K562 (cell line): ENCODE data around the gene GAB2. TPM values are rescaled to one million over a fixed set of nuclear protein-coding genes. Genes with fewer than 3 reads are reported as not detected.

Source experiments
- ATF3 ChIP-seq, 2 experiments: fragments of 450-650 bp in 1 of 2; sonication (generic) in 1 of 2; formaldehyde crosslinking in 1 of 2; IDR thresholded peaks in 1 of 2; conservative IDR thresholded peaks in 1 of 2; 2 replicates each; pipeline versions ENCODE4 v1.6.1 to v1.8.1; 2016 to 2023; ENCODE audit warnings: mild to moderate bottlenecking in 2 of 2, moderate library complexity in 2 of 2, inconsistent platforms in 1 of 2, missing genetic modification reagents in 1 of 2
- CEBPG ChIP-seq, 3 experiments: fragments of 200-800 bp in 1 of 3; sonication (Bioruptor generic) in 1 of 3; sonication (generic) in 1 of 3; formaldehyde crosslinking in 1 of 3; IDR thresholded peaks in 2 of 3; conservative IDR thresholded peaks in 1 of 3; 2 replicates each; pipeline versions ENCODE4 v1.6.1 to v1.8.0; 2016 to 2022; ENCODE audit warnings: missing compliant biosample characterization in 2 of 3, missing genetic modification characterization in 2 of 3, mild to moderate bottlenecking in 1 of 3, missing genetic modification reagents in 1 of 3
- GTF3C2 ChIP-seq: IDR thresholded peaks from 3 replicates; pipeline ENCODE4 v1.6.1; 2011; ENCODE audit warnings: borderline replicate concordance, mild to moderate bottlenecking, moderate library complexity; ENCODE audit not compliant: insufficient read length; ENCODE audit errors: extremely low read depth
- HMG20B ChIP-seq: fragments of 250-450 bp; sonication (Bioruptor Pico); IDR thresholded peaks from 2 replicates; pipeline ENCODE4 v1.5.0; 2021; ENCODE audit warnings: mild to moderate bottlenecking
- KAT8 ChIP-seq: fragments of 450-650 bp; IDR thresholded peaks from 2 replicates; pipeline ENCODE4 v1.6.1; 2016; ENCODE audit warnings: low read depth, mild to moderate bottlenecking
- MAFG ChIP-seq: fragments of 450-650 bp; conservative IDR thresholded peaks from 2 replicates; pipeline ENCODE4 v1.6.1; 2016; ENCODE audit warnings: missing genetic modification characterization, missing compliant biosample characterization
- NBN ChIP-seq: fragments of 450-650 bp; IDR thresholded peaks from 2 replicates; pipeline ENCODE4 v1.6.1; 2016; ENCODE audit warnings: low read depth, mild to moderate bottlenecking
- NFRKB ChIP-seq: fragments of 450-650 bp; IDR thresholded peaks from 2 replicates; pipeline ENCODE4 v1.6.1; 2016; ENCODE audit warnings: low read depth
- PHB ChIP-seq: fragments of 250-450 bp; sonication (Bioruptor Pico); IDR thresholded peaks from 2 replicates; pipeline ENCODE4 v1.5.0; 2021
- POLR2AphosphoS2 ChIP-seq: IDR thresholded peaks from 2 replicates; pipeline ENCODE4 v1.6.1; 2012; ENCODE audit warnings: low read length, improper control_type of control experiment
- POLR3G ChIP-seq: IDR thresholded peaks from 2 replicates; pipeline ENCODE4 v1.6.1; 2011; ENCODE audit not compliant: insufficient read length, insufficient replicate concordance; ENCODE audit errors: extremely low read depth
- STAT5B ChIP-seq: fragments of 250-450 bp; sonication (Bioruptor Pico); IDR thresholded peaks from 2 replicates; pipeline ENCODE4 v1.8.0; 2021; ENCODE audit warnings: mild to moderate bottlenecking, inconsistent platforms
- TCF3 ChIP-seq: sonication (generic); formaldehyde crosslinking; IDR thresholded peaks from 2 replicates; pipeline ENCODE4 v1.4.0; 2020; ENCODE audit warnings: mild to moderate bottlenecking, missing genetic modification reagents
- ZBTB12 ChIP-seq: fragments of 250-450 bp; sonication (Bioruptor Pico); IDR thresholded peaks from 2 replicates; pipeline ENCODE4 v1.4.0; 2020
- ZNF407 ChIP-seq: fragments of 450-650 bp; IDR thresholded peaks from 2 replicates; pipeline ENCODE4 v1.6.1; 2016; ENCODE audit warnings: low read depth
- polyA plus RNA-seq, 8 experiments: library from polyadenylated mRNA; depleted of rRNA in 4 of 8; stranded (reverse) in 5 of 8; unstranded in 3 of 8; fragments of >200 nt; fragmentation: Nextera tagmentation in 2 of 8; fragmentation: Illumina TruSeq in 1 of 8; extraction: Ambion mirVana in 2 of 8; extraction: Trizol in 1 of 8; gene quantifications; 2 replicates each; pipeline versions ENCODE4 v1.2.1 to v1.2.3, GENCODE V29; 2011 to 2014; ENCODE audit warnings: inconsistent platforms in 1 of 8, missing spikeins in 1 of 8
- total RNA-seq, 7 experiments: library from RNA; depleted of rRNA in 6 of 7; stranded (reverse); fragments of >200 nt in 6 of 7; fragmentation: Illumina TruSeq in 2 of 7; extraction: Trizol in 2 of 7; gene quantifications; 2 replicates each; pipeline versions ENCODE4 v1.2.1 to v1.2.3, GENCODE V29; 2011 to 2021; ENCODE audit warnings: low replicate concordance in 1 of 7

Gene GAB2
- total and polyA plus RNA-seq, 9 of the 15 experiments (the other 6 are each of a cell fraction or from before 2014, with no cell fraction given), result 2.3 to 35.2 (median 16.1) TPM

GRCh38 chr11:78339483-78339882 lies 78.1 kb downstream of the GAB2 start (continued):
- no peak for TF ChIP-seq ATF3 (IDR thresholded peaks at IDR 0.05)
- TF ChIP-seq ATF3 (CRISPR knock-in tag; conservative IDR thresholded peaks at IDR 0.05), result no peak
- peak; percentile 41 for TF ChIP-seq TCF3 (CRISPR knock-in tag)
- TF ChIP-seq HMG20B, result no peak
- TF ChIP-seq STAT5B (CRISPR knock-in tag), result no peak
- TF ChIP-seq NFRKB, result 0 out of 2 replicates have a peak, but pooled peaks have one; percentile 44
- TF ChIP-seq POLR3G, result no peak
- TF ChIP-seq NBN, result no peak
- TF ChIP-seq KAT8, result no peak
- TF ChIP-seq POLR2AphosphoS2, result no peak
- TF ChIP-seq PHB (CRISPR knock-in tag), result no peak
- TF ChIP-seq GTF3C2, result no peak
- TF ChIP-seq ZNF407, result no peak
- no peak for TF ChIP-seq CEBPG (CRISPR knock-in tag; IDR thresholded peaks at IDR 0.05)
- 0 out of 4 replicates have a peak, but pooled peaks of 1 of the 2 experiments have one; percentile 11 for TF ChIP-seq CEBPG (tag; conservative IDR thresholded peaks at IDR 0.05 in 1 of 2, IDR thresholded peaks at IDR 0.05 in 1 of 2)
- no peak for TF ChIP-seq MAFG (tag)
- TF ChIP-seq ZBTB12 (CRISPR knock-in tag), result no peak
